Tibial nerve (tissue), 4 donors: ENCODE measurements around the gene DPP7. TPM values are rescaled to one million over a fixed set of nuclear protein-coding genes. Genes with fewer than 3 reads are reported as not detected.

ENCODE experiments used
- DNase-seq, 2 donors: peaks; one replicate each; pipeline ENCODE4 v3.0.0-alpha.2; 2019; ENCODE audit warnings: low spot score in 2 of 2
- H3K27ac ChIP-seq, 4 donors: fragments of 200-600 bp; sonication (generic) in 3 of 4; one replicate each; pipeline ENCODE4 v1.5.1; 2017 to 2019; ENCODE audit warnings: mild to moderate bottlenecking in 1 of 4
- H3K27me3 ChIP-seq, 2 donors: fragments of 200-600 bp; sonication (generic) in 1 of 2; one replicate each; pipeline versions ENCODE4 v1.5.1 to v1.6.0; 2017 to 2019
- H3K36me3 ChIP-seq, 3 donors: fragments of 200-600 bp; sonication (generic); one replicate each; pipeline ENCODE4 v1.5.1; 2018 to 2019
- H3K4me1 ChIP-seq, 4 donors: fragments of 200-600 bp; sonication (generic) in 3 of 4; one replicate each; pipeline ENCODE4 v1.5.1; 2017 to 2019
- H3K4me3 ChIP-seq, 4 donors: fragments of 200-600 bp; sonication (generic) in 3 of 4; one replicate each; pipeline ENCODE4 v1.5.1; 2017 to 2019; ENCODE audit warnings: mild to moderate bottlenecking in 1 of 4, moderate library complexity in 1 of 4
- H3K9me3 ChIP-seq, 4 donors: fragments of 200-600 bp; sonication (generic) in 3 of 4; one replicate each; pipeline ENCODE4 v1.5.1; 2017 to 2019
- EP300 ChIP-seq, 2 donors: sonication (generic); formaldehyde crosslinking; IDR thresholded peaks; one replicate each; pipeline ENCODE4 v1.6.1; 2017; ENCODE audit warnings: antibody characterized with exemption in 2 of 2, mild to moderate bottlenecking in 1 of 2
- POLR2A ChIP-seq, 2 donors: fragments of 450-650 bp; IDR thresholded peaks; one replicate each; pipeline ENCODE4 v1.6.1; 2017; ENCODE audit warnings: antibody characterized with exemption in 2 of 2, mild to moderate bottlenecking in 2 of 2, moderate library complexity in 2 of 2
- WGBS, 2 donors: methylation state at CpG; one replicate each; pipeline ENCODE4 v1.1.5; 2018; 5-methylcytosine and 5-hydroxymethylcytosine counted together
- total RNA-seq, 4 donors: library from RNA; depleted of rRNA; stranded (reverse); fragments of >200 nt; gene quantifications; one replicate each; pipeline ENCODE4 v1.1.0, GENCODE V29; 2016
- TF ChIP-seq, protein P1 (sequence below), 5 experiments: fragments of 200-600 bp in 3 of 5; fragments of 450-650 bp in 2 of 5; sonication (generic) in 3 of 5; IDR thresholded peaks; one replicate each; pipeline ENCODE4 v1.5.1; 2016 to 2019; ENCODE audit warnings: antibody characterized with exemption in 5 of 5, mild to moderate bottlenecking in 3 of 5, moderate library complexity in 2 of 5

Gene DPP7
- total RNA-seq, 4 donors from 2014 or later = 74.7 to 272 (median 145) TPM

DNA sequence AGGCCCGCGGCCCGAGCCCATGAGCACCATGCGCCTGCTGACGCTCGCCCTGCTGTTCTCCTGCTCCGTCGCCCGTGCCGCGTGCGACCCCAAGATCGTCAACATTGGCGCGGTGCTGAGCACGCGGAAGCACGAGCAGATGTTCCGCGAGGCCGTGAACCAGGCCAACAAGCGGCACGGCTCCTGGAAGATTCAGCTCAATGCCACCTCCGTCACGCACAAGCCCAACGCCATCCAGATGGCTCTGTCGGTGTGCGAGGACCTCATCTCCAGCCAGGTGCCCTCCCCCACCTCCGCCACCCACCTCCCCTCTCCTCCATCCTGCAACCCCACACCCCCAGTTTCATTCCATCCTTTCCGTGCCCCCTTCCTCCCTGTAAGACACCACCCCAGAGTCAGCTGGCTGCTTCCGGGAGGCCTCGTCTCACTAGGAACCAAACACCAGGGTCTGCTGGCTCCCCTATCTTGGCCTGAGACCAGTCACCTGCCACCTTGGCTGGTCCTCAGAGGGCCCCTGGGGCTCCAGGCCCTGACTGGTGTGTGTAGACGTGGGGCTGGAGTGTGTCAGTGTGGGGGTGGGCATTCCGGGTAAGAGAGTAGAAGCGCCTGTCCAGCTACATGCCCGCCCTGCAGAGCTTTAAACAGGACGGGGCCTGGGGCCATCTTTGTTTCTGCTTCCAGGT, 25.1 kb upstream of the DPP7 start:
- 29 to 51% methylated on average over 22 to 36 of the region's 37 CpGs for WGBS, 2 donors
- peaks cover 0 to 94% of the 10 kb centered on the region in 2 donors for H3K27me3 ChIP-seq

GRCh38 chr9:137138722-137139467, 24.4 kb upstream of the DPP7 start, which contains the start of gene GRIN1:
TSS of gene GRIN1 (plus strand) at chr9:137139154. CDS start at chr9:137139487, 333 bp downstream.
- 4 to 10% methylated on average over 21 to 22 of the region's 104 CpGs for WGBS, 2 donors
- Histone ChIP-seq H3K4me3 (no peak within 1 kb of the TSS), H3K9me3 (no peaks in the 10 kb centered on the region), H3K4me1 (peaks cover 0 to 6% (median 0%) of the 10 kb centered on the region in 4 donors), H3K27ac (no peak within 1 kb of the TSS), H3K36me3 (no peaks in the 10 kb centered on the region), H3K27me3 (peaks cover 0 to 93% of the 10 kb centered on the region in 2 donors)
- TF ChIP-seq EP300 (IDR thresholded peaks at IDR 0.05) (no peak), POLR2A (IDR thresholded peaks at IDR 0.05) (no peak)
- TF ChIP-seq, protein P1, sequence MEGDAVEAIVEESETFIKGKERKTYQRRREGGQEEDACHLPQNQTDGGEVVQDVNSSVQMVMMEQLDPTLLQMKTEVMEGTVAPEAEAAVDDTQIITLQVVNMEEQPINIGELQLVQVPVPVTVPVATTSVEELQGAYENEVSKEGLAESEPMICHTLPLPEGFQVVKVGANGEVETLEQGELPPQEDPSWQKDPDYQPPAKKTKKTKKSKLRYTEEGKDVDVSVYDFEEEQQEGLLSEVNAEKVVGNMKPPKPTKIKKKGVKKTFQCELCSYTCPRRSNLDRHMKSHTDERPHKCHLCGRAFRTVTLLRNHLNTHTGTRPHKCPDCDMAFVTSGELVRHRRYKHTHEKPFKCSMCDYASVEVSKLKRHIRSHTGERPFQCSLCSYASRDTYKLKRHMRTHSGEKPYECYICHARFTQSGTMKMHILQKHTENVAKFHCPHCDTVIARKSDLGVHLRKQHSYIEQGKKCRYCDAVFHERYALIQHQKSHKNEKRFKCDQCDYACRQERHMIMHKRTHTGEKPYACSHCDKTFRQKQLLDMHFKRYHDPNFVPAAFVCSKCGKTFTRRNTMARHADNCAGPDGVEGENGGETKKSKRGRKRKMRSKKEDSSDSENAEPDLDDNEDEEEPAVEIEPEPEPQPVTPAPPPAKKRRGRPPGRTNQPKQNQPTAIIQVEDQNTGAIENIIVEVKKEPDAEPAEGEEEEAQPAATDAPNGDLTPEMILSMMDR (IDR thresholded peaks at IDR 0.05) = no peak
- DNase-seq = no peak

More for the DNA sequence above, 25.1 kb upstream of the DPP7 start:
- Histone ChIP-seq H3K4me1 (peaks cover 0 to 6% (median 0%) of the 10 kb centered on the region in 4 donors), H3K4me3 (no peak overlapping the region), H3K27ac (no peak overlapping the region), H3K36me3 (no peaks in the 10 kb centered on the region), H3K9me3 (no peaks in the 10 kb centered on the region)
- no peak for TF ChIP-seq POLR2A (IDR thresholded peaks at IDR 0.05)
- no peak for TF ChIP-seq EP300 (IDR thresholded peaks at IDR 0.05)
- TF ChIP-seq, protein P1 (IDR thresholded peaks at IDR 0.05) = no peak
- no peak for DNase-seq

- peaks cover 0 to 6% (median 0%) of the 10 kb centered on the region in 4 donors for H3K4me1 ChIP-seq
- no peaks in the 10 kb centered on the region for H3K36me3 ChIP-seq
- peaks cover 0 to 93% of the 10 kb centered on the region in 2 donors for H3K27me3 ChIP-seq
- H3K9me3 ChIP-seq = no peaks in the 10 kb centered on the region
- no peak for DNase-seq
- WGBS, 2 donors = 5 to 8% methylated on average over 18 to 24 of the region's 25 CpGs
- no peak for TF ChIP-seq EP300 (IDR thresholded peaks at IDR 0.05)
- TF ChIP-seq, protein P1 (IDR thresholded peaks at IDR 0.05) = no peak
- no peak for TF ChIP-seq POLR2A (IDR thresholded peaks at IDR 0.05)
- no peak overlapping the region for H3K27ac ChIP-seq
- no peak overlapping the region for H3K4me3 ChIP-seq
Measured at GRCh38 chr9:137138058-137138721, 23.7 kb upstream of the DPP7 start.

DNA sequence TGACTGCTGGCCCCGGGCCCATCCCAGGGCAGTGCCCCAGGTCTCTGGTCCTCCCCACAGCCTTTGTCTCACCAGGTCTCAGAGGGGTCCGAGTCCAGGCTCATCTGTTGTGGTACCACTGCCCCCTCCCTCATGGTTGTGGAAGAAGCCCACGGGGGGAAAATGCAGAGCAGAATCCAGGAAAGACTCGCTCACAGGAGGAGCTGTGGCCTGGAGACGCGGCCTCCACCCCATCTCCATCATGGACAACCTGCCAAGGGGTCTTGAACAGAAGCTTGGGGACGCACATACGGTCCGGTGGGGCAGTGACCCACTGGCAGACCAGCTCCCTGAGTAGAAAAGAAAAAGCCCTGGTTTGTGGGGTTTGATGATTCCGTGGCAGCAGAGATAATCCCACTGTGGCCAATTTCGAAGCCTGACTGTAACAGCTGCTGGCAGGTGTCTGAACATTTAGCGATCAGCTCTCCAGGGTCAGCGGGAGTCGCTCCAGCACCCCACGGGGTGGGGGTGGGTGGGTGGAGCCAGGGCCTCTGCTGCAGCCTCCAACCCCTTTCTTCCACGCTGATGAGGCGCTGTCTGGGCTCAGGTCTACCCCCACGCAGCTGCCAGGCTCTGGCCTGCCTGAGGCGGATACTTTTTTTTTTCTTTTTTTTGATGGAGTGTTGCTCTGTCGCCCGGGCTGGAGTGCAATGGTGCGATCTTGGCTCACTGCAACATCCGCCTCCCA, 22.5 kb upstream of the DPP7 start:
- WGBS, 2 donors = 68 to 74% methylated on average over 22 to 23 of the region's 23 CpGs
- TF ChIP-seq, protein P1 (IDR thresholded peaks at IDR 0.05) = no peak
- TF ChIP-seq POLR2A (IDR thresholded peaks at IDR 0.05) (no peak), EP300 (IDR thresholded peaks at IDR 0.05) (no peak)
- Histone ChIP-seq H3K36me3 (no peaks in the 10 kb centered on the region), H3K4me1 (peaks cover 0 to 6% (median 0%) of the 10 kb centered on the region in 4 donors), H3K4me3 (no peak overlapping the region), H3K9me3 (peaks cover 0 to 7% (median 0%) of the 10 kb centered on the region in 4 donors), H3K27ac (no peak overlapping the region), H3K27me3 (peaks cover 0 to 83% of the 10 kb centered on the region in 2 donors)
- DNase-seq = no peak
